Tibial nerve (tissue), 4 donors: ENCODE results near the gene MCF2L. TPM values are rescaled to one million over a fixed set of nuclear protein-coding genes. Genes with fewer than 3 reads are reported as not detected.
A peak's percentile ranks its signal among the peaks of the same experiment; 100 is the strongest.
"Not testable (repeated sequence)": the region's sequence is repeated elsewhere in the genome, so short reads cannot be mapped to it uniquely, and the experiment has no call there.

Experiments used
- DNase-seq, 2 donors: peaks; one replicate each; pipeline ENCODE4 v3.0.0-alpha.2; 2019; ENCODE audit warnings: low spot score in 2 of 2
- H3K27ac ChIP-seq, 4 donors: fragments of 200-600 bp; sonication (generic) in 3 of 4; one replicate each; pipeline ENCODE4 v1.5.1; 2017 to 2019; ENCODE audit warnings: mild to moderate bottlenecking in 1 of 4
- H3K27me3 ChIP-seq, 2 donors: fragments of 200-600 bp; sonication (generic) in 1 of 2; one replicate each; pipeline versions ENCODE4 v1.5.1 to v1.6.0; 2017 to 2019
- H3K36me3 ChIP-seq, 3 donors: fragments of 200-600 bp; sonication (generic); one replicate each; pipeline ENCODE4 v1.5.1; 2018 to 2019
- H3K4me1 ChIP-seq, 4 donors: fragments of 200-600 bp; sonication (generic) in 3 of 4; one replicate each; pipeline ENCODE4 v1.5.1; 2017 to 2019
- H3K4me3 ChIP-seq, 4 donors: fragments of 200-600 bp; sonication (generic) in 3 of 4; one replicate each; pipeline ENCODE4 v1.5.1; 2017 to 2019; ENCODE audit warnings: mild to moderate bottlenecking in 1 of 4, moderate library complexity in 1 of 4
- H3K9me3 ChIP-seq, 4 donors: fragments of 200-600 bp; sonication (generic) in 3 of 4; one replicate each; pipeline ENCODE4 v1.5.1; 2017 to 2019
- CTCF ChIP-seq, 5 experiments: fragments of 200-600 bp in 3 of 5; fragments of 450-650 bp in 2 of 5; sonication (generic) in 3 of 5; IDR thresholded peaks; one replicate each; pipeline ENCODE4 v1.5.1; 2016 to 2019; ENCODE audit warnings: antibody characterized with exemption in 5 of 5, mild to moderate bottlenecking in 3 of 5, moderate library complexity in 2 of 5
- EP300 ChIP-seq, 2 donors: sonication (generic); formaldehyde crosslinking; IDR thresholded peaks; one replicate each; pipeline ENCODE4 v1.6.1; 2017; ENCODE audit warnings: antibody characterized with exemption in 2 of 2, mild to moderate bottlenecking in 1 of 2
- POLR2A ChIP-seq, 2 donors: fragments of 450-650 bp; IDR thresholded peaks; one replicate each; pipeline ENCODE4 v1.6.1; 2017; ENCODE audit warnings: antibody characterized with exemption in 2 of 2, mild to moderate bottlenecking in 2 of 2, moderate library complexity in 2 of 2
- WGBS, 2 donors: methylation state at CpG; one replicate each; pipeline ENCODE4 v1.1.5; 2018; 5-methylcytosine and 5-hydroxymethylcytosine counted together
- total RNA-seq, 4 donors: library from RNA; depleted of rRNA; stranded (reverse); fragments of >200 nt; gene quantifications; one replicate each; pipeline ENCODE4 v1.1.0, GENCODE V29; 2016

The MCF2L gene
- total RNA-seq, 4 donors from 2014 or later, result 30.1 to 82.6 (median 45.3) TPM

GRCh38 chr13:113077953-113078901 lies 109.2 kb downstream of the MCF2L start:
- no peaks in the 10 kb centered on the region for H3K9me3 ChIP-seq
- TF ChIP-seq EP300 (IDR thresholded peaks at IDR 0.05) (no peak), POLR2A (IDR thresholded peaks at IDR 0.05) (no peak), CTCF (IDR thresholded peaks at IDR 0.05) (no peak)
- no peaks in the 10 kb centered on the region for H3K27me3 ChIP-seq
- H3K36me3 ChIP-seq, result peaks cover 0 to 22% (median 0%) of the 10 kb centered on the region in 3 donors
- H3K4me3 ChIP-seq, result no peak overlapping the region
- 92 to 96% methylated on average over 38 to 42 of the region's 42 CpGs for WGBS, 2 donors
- no peak for DNase-seq
- peaks cover 0 to under 1% (median 0%) of the 10 kb centered on the region in 4 donors for H3K4me1 ChIP-seq
- H3K27ac ChIP-seq, result no peak overlapping the region

DNA sequence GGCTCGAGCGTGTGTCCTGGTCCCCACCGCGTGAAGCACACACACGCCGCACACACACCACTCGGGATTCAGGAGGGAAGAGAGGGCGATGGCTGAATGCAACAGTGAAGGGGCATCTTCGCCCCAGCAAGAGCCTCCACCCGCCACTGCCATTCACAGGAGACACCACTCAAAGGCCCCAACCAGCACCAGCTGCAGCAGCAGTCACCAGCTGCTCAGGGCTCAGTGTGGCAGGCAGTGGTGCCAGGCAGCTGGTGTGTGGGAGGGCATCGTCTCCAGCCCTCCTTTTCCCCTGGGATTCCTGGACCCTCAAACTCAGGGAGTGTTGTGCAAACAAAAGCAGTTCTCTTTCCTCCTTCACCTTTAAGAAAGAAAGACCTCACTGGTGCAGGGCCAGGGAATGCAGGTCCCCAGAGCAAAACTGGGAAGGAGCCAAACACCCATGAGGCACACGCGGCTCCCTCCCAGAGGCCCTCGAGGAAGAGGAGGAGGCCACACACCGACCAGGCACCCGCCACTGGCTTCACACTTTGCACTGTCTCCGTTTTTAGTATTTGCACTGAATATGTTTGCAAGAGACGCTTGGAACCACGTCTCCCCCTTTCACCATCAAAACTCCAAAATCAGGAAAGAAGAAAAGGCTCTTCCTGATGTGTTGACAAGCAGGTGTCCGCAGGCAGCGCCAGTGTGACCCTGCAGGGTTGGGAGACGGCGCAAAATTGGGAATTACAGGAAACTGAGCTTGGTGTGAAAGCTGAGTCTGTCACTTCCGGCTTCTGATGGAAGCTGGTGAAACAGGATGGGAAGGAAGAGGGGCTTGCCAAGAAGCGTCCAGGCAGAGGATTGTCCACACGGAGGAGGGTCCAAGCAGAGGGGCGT lies 110.1 kb downstream of the MCF2L start:
- Histone ChIP-seq H3K27ac (no peak overlapping the region), H3K9me3 (no peaks in the 10 kb centered on the region), H3K4me1 (peaks cover 0 to 9% (median 0%) of the 10 kb centered on the region in 4 donors), H3K36me3 (peaks cover 0 to 19% (median 0%) of the 10 kb centered on the region in 3 donors), H3K27me3 (no peaks in the 10 kb centered on the region), H3K4me3 (no peak overlapping the region)
- WGBS, 2 donors, result 72 to 83% methylated on average over 26 to 27 of the region's 27 CpGs
- DNase-seq, result no peak
- TF ChIP-seq POLR2A (IDR thresholded peaks at IDR 0.05) (no peak), CTCF (IDR thresholded peaks at IDR 0.05) (no peak), EP300 (IDR thresholded peaks at IDR 0.05) (no peak)

GRCh38 chr13:113079781-113080080 lies 110.7 kb downstream of the MCF2L start:
- H3K36me3 ChIP-seq, result peaks cover 0 to 13% (median 0%) of the 10 kb centered on the region in 3 donors
- H3K9me3 ChIP-seq, H3K4me1 ChIP-seq, H3K27me3 ChIP-seq, H3K27ac ChIP-seq, DNase-seq, H3K4me3 ChIP-seq: not testable (repeated sequence)
- 50 to 69% methylated on average over 8 to 9 of the region's 9 CpGs for WGBS, 2 donors

DNA sequence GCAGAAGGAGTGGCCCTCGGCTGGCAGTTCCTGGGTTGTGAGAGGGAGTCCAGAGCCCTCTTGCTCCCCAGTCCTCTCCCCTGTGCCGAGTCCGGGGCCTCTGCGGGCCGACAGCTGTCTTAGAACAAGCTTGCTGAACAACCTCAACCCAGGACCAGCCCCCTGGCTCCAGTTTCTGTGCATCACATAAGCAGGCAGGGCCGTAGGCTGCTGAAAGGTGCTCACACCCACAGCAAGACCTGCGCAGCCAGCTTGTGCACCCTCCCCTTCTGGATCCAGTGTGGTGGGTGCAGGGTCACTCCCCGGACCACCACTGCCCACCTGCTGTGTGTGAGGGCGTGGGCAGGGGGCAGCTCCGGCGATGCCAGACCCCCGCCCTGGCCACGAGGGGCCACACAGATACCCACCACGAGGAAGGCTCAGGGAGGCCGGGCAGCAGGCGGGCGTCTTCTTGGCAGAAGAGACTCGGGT lies 111.4 kb downstream of the MCF2L start:
- Histone ChIP-seq H3K4me3 (no peak overlapping the region), H3K9me3 (no peaks in the 10 kb centered on the region), H3K27ac (no peak overlapping the region), H3K27me3 (no peaks in the 10 kb centered on the region), H3K36me3 (peaks cover 0 to 7% (median 0%) of the 10 kb centered on the region in 3 donors), H3K4me1 (peaks cover 0 to 9% (median 0%) of the 10 kb centered on the region in 4 donors)
- no peak for DNase-seq
- TF ChIP-seq EP300 (IDR thresholded peaks at IDR 0.05) (peak in 1 of 2 donors; percentile 4), POLR2A (IDR thresholded peaks at IDR 0.05) (no peak)
- WGBS, 2 donors, result 80 to 89% methylated on average over 13 to 18 of the region's 18 CpGs

DNA sequence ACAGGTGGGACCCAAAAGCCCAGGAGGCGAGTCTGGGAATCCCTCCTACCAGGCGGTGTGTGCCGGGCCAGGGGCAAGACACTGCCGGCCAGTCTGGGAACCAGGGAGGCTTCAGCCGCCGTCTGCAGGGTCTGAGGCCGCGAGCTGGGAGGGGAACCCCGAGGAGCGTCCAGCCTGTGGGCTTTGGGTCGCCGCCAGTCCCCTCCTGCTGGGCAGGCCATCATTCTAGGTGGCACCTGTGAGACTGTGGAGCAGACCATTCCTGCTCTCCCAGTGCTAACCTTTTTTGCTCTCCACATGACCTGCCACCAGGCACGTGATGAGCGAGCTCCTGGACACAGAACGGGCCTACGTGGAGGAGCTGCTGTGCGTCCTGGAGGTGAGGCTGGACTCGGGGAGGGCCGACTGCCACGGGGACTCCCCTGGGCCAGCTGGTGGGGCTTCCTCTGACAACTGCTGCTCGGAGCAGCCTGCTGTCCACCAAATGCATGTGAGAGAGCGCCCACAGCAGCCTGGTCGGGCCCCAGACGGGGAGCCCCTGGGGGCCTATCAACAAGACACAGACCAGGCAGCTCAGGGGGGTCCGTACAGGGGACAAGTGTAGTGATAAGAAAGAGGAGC lies 112.0 kb downstream of the MCF2L start:
- no peak for DNase-seq
- Histone ChIP-seq H3K27me3 (no peaks in the 10 kb centered on the region), H3K4me1 (peaks cover 0 to 9% (median 0%) of the 10 kb centered on the region in 4 donors), H3K27ac (no peak overlapping the region), H3K4me3 (no peak overlapping the region), H3K9me3 (no peaks in the 10 kb centered on the region), H3K36me3 (peaks cover 0 to under 1% (median 0%) of the 10 kb centered on the region in 3 donors)
- no peak for TF ChIP-seq CTCF (IDR thresholded peaks at IDR 0.05)
- peak in 1 of 2 donors; percentile 2 for TF ChIP-seq EP300 (IDR thresholded peaks at IDR 0.05)
- no peak for TF ChIP-seq POLR2A (IDR thresholded peaks at IDR 0.05)
- WGBS, 2 donors, result 81 to 88% methylated on average over 18 to 25 of the region's 25 CpGs
